Gastroesophageal sphincter (tissue), 4 donors: ENCODE results near the gene TBC1D10B. TPM values are rescaled to one million over a fixed set of nuclear protein-coding genes. Genes with fewer than 3 reads are reported as not detected.
A peak's percentile ranks its signal among the peaks of the same experiment; 100 is the strongest.

Experiments used
- ATAC-seq: fragments of 150-250 bp; one replicate; pipeline ENCODE4 v1.9.1; 2016; ENCODE audit warnings: mild to moderate bottlenecking, moderate library complexity
- H3K27ac ChIP-seq, 4 donors: fragments of 200-600 bp; sonication (generic) in 3 of 4; 1 replicate in 3 of 4; 2 replicates in 1 of 4; pipeline ENCODE4 v1.5.1; 2016 to 2019
- H3K27me3 ChIP-seq: fragments of 200-600 bp; sonication (generic); one replicate; pipeline ENCODE4 v1.5.1; 2019
- H3K36me3 ChIP-seq, 2 donors: fragments of 200-600 bp; sonication (generic); one replicate each; pipeline ENCODE4 v1.5.1; 2019; ENCODE audit warnings: control low read depth in 1 of 2
- H3K4me1 ChIP-seq, 3 donors: fragments of 200-600 bp; sonication (generic); 1 replicate in 2 of 3; 2 replicates in 1 of 3; pipeline ENCODE4 v1.5.1; 2016 to 2019; ENCODE audit warnings: control low read depth in 2 of 3
- H3K4me3 ChIP-seq, 2 donors: fragments of 200-600 bp; sonication (generic); one replicate each; pipeline ENCODE4 v1.5.1; 2019; ENCODE audit warnings: mild to moderate bottlenecking in 1 of 2, moderate library complexity in 1 of 2
- H3K9me3 ChIP-seq, 3 donors: fragments of 200-600 bp; sonication (generic); one replicate each; pipeline ENCODE4 v1.5.1; 2017 to 2019; ENCODE audit warnings: control low read depth in 2 of 3
- CTCF ChIP-seq, 4 experiments: fragments of 200-600 bp in 2 of 4; fragments of 450-650 bp in 2 of 4; sonication (generic) in 1 of 4; IDR thresholded peaks; one replicate each; pipeline ENCODE4 v1.5.1; 2017 to 2019; ENCODE audit warnings: antibody characterized with exemption in 4 of 4, mild to moderate bottlenecking in 2 of 4, moderate library complexity in 2 of 4
- EP300 ChIP-seq: sonication (generic); formaldehyde crosslinking; IDR thresholded peaks from one replicate; pipeline ENCODE4 v1.6.1; 2017; ENCODE audit warnings: antibody characterized with exemption, mild to moderate bottlenecking
- POLR2A ChIP-seq, 2 donors: fragments of 450-650 bp; IDR thresholded peaks; one replicate each; pipeline ENCODE4 v1.6.1; 2017; ENCODE audit warnings: antibody characterized with exemption in 2 of 2, mild to moderate bottlenecking in 2 of 2, moderate library complexity in 1 of 2
- POLR2AphosphoS5 ChIP-seq: sonication (generic); formaldehyde crosslinking; IDR thresholded peaks from one replicate; pipeline ENCODE4 v1.6.1; 2017; ENCODE audit warnings: antibody characterized with exemption
- WGBS, 2 donors: methylation state at CpG; one replicate each; pipeline ENCODE4 v1.1.5; 2018; ENCODE audit warnings: low coverage in 1 of 2; 5-methylcytosine and 5-hydroxymethylcytosine counted together
- total RNA-seq, 4 donors: library from RNA; depleted of rRNA; stranded (reverse); fragments of >200 nt; gene quantifications; one replicate each; pipeline ENCODE4 v1.1.0, GENCODE V29; 2016

The TBC1D10B gene
- total RNA-seq, 4 donors from 2014 or later: 17.1 to 40.9 (median 20.4) TPM

GRCh38 chr16:30409125-30410060, 39.1 kb upstream of the TBC1D10B start:
- H3K4me3 ChIP-seq: no peak overlapping the region
- H3K27me3 ChIP-seq: no peaks in the 10 kb centered on the region
- peak; percentile 66 for ATAC-seq
- H3K4me1 ChIP-seq: peaks cover 0 to 39% (median 14%) of the 10 kb centered on the region in 3 donors
- no peaks in the 10 kb centered on the region for H3K9me3 ChIP-seq
- WGBS, 2 donors: 33 to 39% methylated on average over 11 to 12 of the region's 15 CpGs
- peak overlapping the region in 3 of 4 donors; percentile 56 to 89 (median 58) for H3K27ac ChIP-seq
- peaks cover 0 to 25% of the 10 kb centered on the region in 2 donors for H3K36me3 ChIP-seq
- TF ChIP-seq POLR2AphosphoS5 (no peak), CTCF (IDR thresholded peaks at IDR 0.05) (peak in 3 of 4 experiments; percentile 87 to 96 (median 92))

- H3K4me1 ChIP-seq: peaks cover 0 to 39% (median 14%) of the 10 kb centered on the region in 3 donors
- no peaks in the 10 kb centered on the region for H3K27me3 ChIP-seq
- TF ChIP-seq POLR2AphosphoS5 (no peak), EP300 (no peak), POLR2A (IDR thresholded peaks at IDR 0.05) (no peak), CTCF (IDR thresholded peaks at IDR 0.05) (no peak)
- ATAC-seq: peak; percentile 57
- no peaks in the 10 kb centered on the region for H3K9me3 ChIP-seq
- H3K27ac ChIP-seq: peak overlapping the region; percentile 87 to 98 (median 90)
- H3K36me3 ChIP-seq: peaks cover 0 to 14% of the 10 kb centered on the region in 2 donors
- peak overlapping the region; percentile 67 to 82 for H3K4me3 ChIP-seq
- 5 to 7% methylated on average over 4 to 13 of the region's 19 CpGs for WGBS, 2 donors
These were observed 37.7 kb upstream of the TBC1D10B start for GRCh38 chr16:30407804-30408534.

GRCh38 chr16:30407102-30407803, 37.0 kb upstream of the TBC1D10B start, which contains the start of gene ZNF771:
Gene ZNF771 (plus strand): TSS chr16:30407606. CDS start chr16:30408054, 448 bp downstream.
- Histone ChIP-seq H3K4me1 (peaks cover 0 to 39% (median 14%) of the 10 kb centered on the region in 3 donors), H3K27ac (peak within 1 kb of the TSS; percentile 87 to 98 (median 90)), H3K36me3 (peaks cover 0 to 11% of the 10 kb centered on the region in 2 donors), H3K27me3 (no peaks in the 10 kb centered on the region), H3K4me3 (peak within 1 kb of the TSS; percentile 67 to 82), H3K9me3 (no peaks in the 10 kb centered on the region)
- 0% methylated on average over 21 to 32 of the region's 65 CpGs for WGBS, 2 donors
- peak in 1 of 4 experiments; percentile 12 for TF ChIP-seq CTCF (IDR thresholded peaks at IDR 0.05)
- TF ChIP-seq POLR2A (IDR thresholded peaks at IDR 0.05): peak; percentile 67 to 72
- peak; percentile 67 for TF ChIP-seq POLR2AphosphoS5
- no peak for TF ChIP-seq EP300
- ATAC-seq: peak; percentile 98

GRCh38 chr16:30406795-30407101, 36.5 kb upstream of the TBC1D10B start:
- H3K4me3 ChIP-seq: peak overlapping the region; percentile 67 to 82
- ATAC-seq: no peak
- H3K36me3 ChIP-seq: peaks cover 0 to 6% of the 10 kb centered on the region in 2 donors
- 13 to 17% methylated on average over 10 to 12 of the region's 14 CpGs for WGBS, 2 donors
- no peaks in the 10 kb centered on the region for H3K27me3 ChIP-seq
- TF ChIP-seq CTCF (IDR thresholded peaks at IDR 0.05): no peak
- TF ChIP-seq POLR2AphosphoS5: no peak
- TF ChIP-seq EP300: no peak
- H3K27ac ChIP-seq: peak overlapping the region; percentile 87 to 98 (median 90)
- H3K4me1 ChIP-seq: peaks cover 0 to 39% (median 14%) of the 10 kb centered on the region in 3 donors
- H3K9me3 ChIP-seq: no peaks in the 10 kb centered on the region
